ENCODE data around the gene RAB24.
"Not testable (repeated sequence)": the region's sequence is repeated elsewhere in the genome, so short reads cannot be mapped to it uniquely, and the experiment has no call there.

GRCh38 chr5:177258711-177259110 lies 44.8 kb downstream of the RAB24 start:
- TF ChIP-seq, protein P1, sequence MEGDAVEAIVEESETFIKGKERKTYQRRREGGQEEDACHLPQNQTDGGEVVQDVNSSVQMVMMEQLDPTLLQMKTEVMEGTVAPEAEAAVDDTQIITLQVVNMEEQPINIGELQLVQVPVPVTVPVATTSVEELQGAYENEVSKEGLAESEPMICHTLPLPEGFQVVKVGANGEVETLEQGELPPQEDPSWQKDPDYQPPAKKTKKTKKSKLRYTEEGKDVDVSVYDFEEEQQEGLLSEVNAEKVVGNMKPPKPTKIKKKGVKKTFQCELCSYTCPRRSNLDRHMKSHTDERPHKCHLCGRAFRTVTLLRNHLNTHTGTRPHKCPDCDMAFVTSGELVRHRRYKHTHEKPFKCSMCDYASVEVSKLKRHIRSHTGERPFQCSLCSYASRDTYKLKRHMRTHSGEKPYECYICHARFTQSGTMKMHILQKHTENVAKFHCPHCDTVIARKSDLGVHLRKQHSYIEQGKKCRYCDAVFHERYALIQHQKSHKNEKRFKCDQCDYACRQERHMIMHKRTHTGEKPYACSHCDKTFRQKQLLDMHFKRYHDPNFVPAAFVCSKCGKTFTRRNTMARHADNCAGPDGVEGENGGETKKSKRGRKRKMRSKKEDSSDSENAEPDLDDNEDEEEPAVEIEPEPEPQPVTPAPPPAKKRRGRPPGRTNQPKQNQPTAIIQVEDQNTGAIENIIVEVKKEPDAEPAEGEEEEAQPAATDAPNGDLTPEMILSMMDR (IDR thresholded peaks at IDR 0.05): not testable (repeated sequence)
- not testable (repeated sequence) for TF ChIP-seq POLR2A (IDR thresholded peaks at IDR 0.05)
